MM.1S (cell line): ENCODE results near the gene CTSZ.

Experiments used
- DNase-seq: peaks from one replicate; pipeline ENCODE4 v3.0.0-alpha.2; 2015
- H2AFZ ChIP-seq: fragments of 300-600 bp; sonication (generic); 2 replicates; pipeline ENCODE4 v1.6.0; 2016; ENCODE audit warnings: antibody characterized with exemption, low read length
- H3F3A ChIP-seq: fragments of 300-600 bp; sonication (generic); 2 replicates; pipeline ENCODE4 v1.6.1; 2016; ENCODE audit warnings: mild to moderate bottlenecking, antibody characterized with exemption, low read length, moderate library complexity, mixed read lengths; ENCODE audit not compliant: insufficient read depth
- H3K27ac ChIP-seq: fragments of 300-600 bp; sonication (generic); 2 replicates; pipeline ENCODE4 v1.5.1; 2016; ENCODE audit warnings: mild to moderate bottlenecking, low read length
- H3K27me3 ChIP-seq: fragments of 300-600 bp; sonication (generic); replicated peaks from 2 replicates; pipeline ENCODE4 v1.6.0; 2016; ENCODE audit warnings: low read length; ENCODE audit not compliant: insufficient read depth
- H3K36me3 ChIP-seq: fragments of 300-600 bp; sonication (generic); replicated peaks from 2 replicates; pipeline ENCODE4 v1.6.1; 2016; ENCODE audit warnings: mild to moderate bottlenecking, low read length, mixed read lengths; ENCODE audit not compliant: insufficient read depth
- H3K4me1 ChIP-seq: fragments of 300-600 bp; sonication (generic); 2 replicates; pipeline ENCODE4 v1.6.1; 2016; ENCODE audit warnings: low read length, mixed read lengths
- H3K4me2 ChIP-seq: fragments of 300-600 bp; sonication (generic); 2 replicates; pipeline ENCODE4 v1.6.0; 2016; ENCODE audit warnings: low read depth, low read length
- H3K4me3 ChIP-seq: fragments of 300-600 bp; sonication (generic); 2 replicates; pipeline ENCODE4 v1.5.1; 2016; ENCODE audit warnings: low read length, mixed read lengths
- H3K79me2 ChIP-seq: fragments of 300-600 bp; sonication (generic); 2 replicates; pipeline ENCODE4 v1.6.1; 2016; ENCODE audit warnings: mixed run types, low read length, mixed read lengths
- H3K9ac ChIP-seq: fragments of 300-600 bp; sonication (generic); 2 replicates; pipeline ENCODE4 v1.6.1; 2016; ENCODE audit warnings: low read length, mixed read lengths
- H3K9me2 ChIP-seq: fragments of 300-600 bp; sonication (generic); replicated peaks from 2 replicates; pipeline ENCODE4 v1.6.1; 2016; ENCODE audit warnings: mild to moderate bottlenecking, low read length, mixed read lengths; ENCODE audit not compliant: insufficient read depth
- H3K9me3 ChIP-seq: fragments of 300-600 bp; sonication (generic); replicated peaks from 2 replicates; pipeline ENCODE4 v1.6.1; 2016; ENCODE audit warnings: mild to moderate bottlenecking, low read length, mixed read lengths; ENCODE audit not compliant: insufficient read depth
- H4K20me1 ChIP-seq: fragments of 300-600 bp; sonication (generic); 2 replicates; pipeline ENCODE4 v1.6.1; 2016; ENCODE audit warnings: mild to moderate bottlenecking, low read length, moderate library complexity, mixed read lengths; ENCODE audit not compliant: insufficient read depth
- EZH2 ChIP-seq: fragments of 300-600 bp; sonication (generic); optimal IDR thresholded peaks from 2 replicates; pipeline ENCODE3; 2017; ENCODE audit warnings: low read depth, mild to moderate bottlenecking, antibody characterized with exemption, low read length, mixed read lengths
- EZH2phosphoT487 ChIP-seq: fragments of 300-600 bp; sonication (generic); IDR thresholded peaks from 2 replicates; pipeline ENCODE4 v1.6.1; 2018; ENCODE audit warnings: antibody characterized with exemption, low read length
- TF ChIP-seq, protein P1 (sequence below): fragments of 300-600 bp; sonication (generic); IDR thresholded peaks from 2 replicates; pipeline ENCODE4 v1.5.1; 2016; ENCODE audit warnings: antibody characterized with exemption, low read length, mixed read lengths

The CTSZ gene

DNA sequence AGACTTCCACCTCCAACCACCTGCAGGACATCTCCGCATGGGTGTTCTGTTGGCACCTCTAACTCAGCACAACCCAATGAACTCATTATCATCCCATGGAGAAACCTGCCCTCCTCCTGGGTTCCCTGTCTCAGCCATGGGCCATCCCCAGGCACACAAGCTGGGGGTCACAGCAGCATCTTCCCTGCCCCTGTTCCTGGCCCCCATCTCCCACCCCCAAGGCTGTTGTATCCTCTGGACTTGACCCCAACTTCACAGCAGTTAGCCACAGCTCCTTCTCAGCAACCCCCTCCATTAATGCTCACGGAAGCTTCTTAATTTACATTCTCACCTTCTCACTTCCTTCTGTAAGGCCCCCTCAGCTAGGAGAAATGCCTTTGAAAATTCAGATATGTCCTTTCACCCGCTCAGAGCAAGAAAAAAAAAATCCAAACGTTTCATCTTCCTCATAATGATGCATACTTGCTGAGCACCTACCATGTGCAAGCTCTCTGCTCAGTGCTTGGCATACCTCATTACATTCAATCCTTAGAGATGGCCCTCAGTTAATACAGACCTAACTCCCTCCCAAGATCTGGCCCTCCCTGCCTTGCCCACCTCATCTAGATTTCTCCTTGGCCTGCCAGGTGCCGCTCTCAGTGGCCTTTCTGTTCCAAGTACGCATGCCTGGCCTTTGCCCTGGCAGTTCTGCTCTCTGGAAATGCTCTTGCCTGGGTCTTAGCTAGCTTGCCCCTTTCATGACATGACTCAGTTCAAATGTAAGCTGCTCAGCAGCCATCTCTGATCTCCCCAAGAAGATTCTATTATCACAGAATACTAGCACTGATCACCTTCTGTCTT is 28.5 kb downstream of the CTSZ start:
- Histone ChIP-seq H2AFZ (no peak overlapping the region), H3K4me2 (no peak overlapping the region), H4K20me1 (no peaks in the 10 kb centered on the region), H3K9me3 (no peaks in the 10 kb centered on the region), H3K79me2 (peaks cover 21% of the 10 kb centered on the region), H3K27me3 (no peaks in the 10 kb centered on the region), H3K4me1 (peaks cover 7% of the 10 kb centered on the region; the same call in 1 of the 2 replicates), H3K36me3 (no peaks in the 10 kb centered on the region), H3F3A (no peaks in the 10 kb centered on the region), H3K27ac (no peak overlapping the region), H3K9ac (no peak overlapping the region), H3K4me3 (no peak overlapping the region), H3K9me2 (no peaks in the 10 kb centered on the region)
- TF ChIP-seq EZH2, result no peak
- no peak for TF ChIP-seq EZH2phosphoT487
- TF ChIP-seq, protein P1, sequence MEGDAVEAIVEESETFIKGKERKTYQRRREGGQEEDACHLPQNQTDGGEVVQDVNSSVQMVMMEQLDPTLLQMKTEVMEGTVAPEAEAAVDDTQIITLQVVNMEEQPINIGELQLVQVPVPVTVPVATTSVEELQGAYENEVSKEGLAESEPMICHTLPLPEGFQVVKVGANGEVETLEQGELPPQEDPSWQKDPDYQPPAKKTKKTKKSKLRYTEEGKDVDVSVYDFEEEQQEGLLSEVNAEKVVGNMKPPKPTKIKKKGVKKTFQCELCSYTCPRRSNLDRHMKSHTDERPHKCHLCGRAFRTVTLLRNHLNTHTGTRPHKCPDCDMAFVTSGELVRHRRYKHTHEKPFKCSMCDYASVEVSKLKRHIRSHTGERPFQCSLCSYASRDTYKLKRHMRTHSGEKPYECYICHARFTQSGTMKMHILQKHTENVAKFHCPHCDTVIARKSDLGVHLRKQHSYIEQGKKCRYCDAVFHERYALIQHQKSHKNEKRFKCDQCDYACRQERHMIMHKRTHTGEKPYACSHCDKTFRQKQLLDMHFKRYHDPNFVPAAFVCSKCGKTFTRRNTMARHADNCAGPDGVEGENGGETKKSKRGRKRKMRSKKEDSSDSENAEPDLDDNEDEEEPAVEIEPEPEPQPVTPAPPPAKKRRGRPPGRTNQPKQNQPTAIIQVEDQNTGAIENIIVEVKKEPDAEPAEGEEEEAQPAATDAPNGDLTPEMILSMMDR, result no peak
- DNase-seq, result no peak

DNA sequence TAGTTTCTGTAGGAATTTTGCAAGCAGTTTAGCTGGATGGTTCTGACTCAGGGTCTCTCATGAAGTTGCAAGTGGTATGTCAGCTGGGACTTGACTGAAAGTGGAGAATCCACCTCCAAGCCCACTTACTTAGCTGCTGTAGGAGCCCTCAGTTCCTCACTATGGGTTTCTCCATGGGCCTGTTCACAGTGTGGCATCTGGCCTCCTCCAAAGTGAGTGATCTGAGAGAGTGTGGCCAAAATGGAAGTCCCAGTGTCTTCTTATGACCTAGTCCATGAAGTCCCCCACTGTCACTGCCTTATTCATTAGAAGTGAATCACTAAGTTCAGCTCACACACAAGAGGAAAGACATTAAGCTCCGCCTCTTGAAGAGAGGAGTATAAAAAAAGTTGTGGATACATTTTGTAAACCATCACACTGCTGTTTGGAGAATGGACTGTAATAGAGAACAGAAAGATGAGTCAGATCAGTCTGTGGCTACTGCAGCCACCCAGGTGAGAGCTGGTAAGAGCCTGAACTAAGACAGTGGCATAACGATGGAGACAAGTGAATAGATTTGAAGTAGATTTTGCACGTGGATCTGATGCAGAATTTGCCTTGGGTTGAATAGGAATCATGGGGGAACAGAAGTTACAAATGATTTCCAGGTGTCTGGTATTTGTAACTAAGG is 30.9 kb downstream of the CTSZ start:
- Histone ChIP-seq H3K79me2 (no peaks in the 10 kb centered on the region), H3K9me3 (no peaks in the 10 kb centered on the region), H3F3A (no peaks in the 10 kb centered on the region), H3K27me3 (no peaks in the 10 kb centered on the region), H3K36me3 (no peaks in the 10 kb centered on the region), H2AFZ (no peak overlapping the region), H3K4me2 (no peak overlapping the region), H3K4me1 (no peaks in the 10 kb centered on the region), H3K9ac (no peak overlapping the region), H3K4me3 (no peak overlapping the region), H3K9me2 (no peaks in the 10 kb centered on the region), H4K20me1 (no peaks in the 10 kb centered on the region), H3K27ac (no peak overlapping the region)
- TF ChIP-seq EZH2 (no peak), EZH2phosphoT487 (no peak)
- TF ChIP-seq, protein P1, result no peak
- DNase-seq, result no peak

DNA sequence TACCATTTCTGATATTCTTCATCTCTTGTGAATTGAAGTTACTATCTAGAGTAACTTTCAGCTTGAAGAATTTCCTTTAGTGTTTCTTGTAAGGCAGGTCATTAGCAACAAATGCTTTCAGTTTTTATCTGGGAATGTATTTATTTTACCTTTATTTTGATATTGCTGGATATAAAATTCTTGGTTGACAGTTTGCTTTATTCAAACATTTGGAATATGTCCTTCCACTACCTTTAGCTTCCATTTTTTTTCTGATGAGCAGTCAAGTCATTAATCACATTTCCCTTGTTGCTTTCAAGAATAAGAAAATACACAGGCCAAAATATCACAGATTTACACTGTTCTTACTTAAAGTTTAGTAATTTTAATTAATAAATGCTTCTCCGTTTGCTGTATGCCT is 31.7 kb downstream of the CTSZ start:
- Histone ChIP-seq H3K27me3 (no peaks in the 10 kb centered on the region), H2AFZ (no peak overlapping the region), H3K9me3 (no peaks in the 10 kb centered on the region), H3K9ac (no peak overlapping the region), H4K20me1 (no peaks in the 10 kb centered on the region), H3K36me3 (no peaks in the 10 kb centered on the region), H3K4me3 (no peak overlapping the region), H3K4me1 (no peaks in the 10 kb centered on the region), H3K27ac (no peak overlapping the region), H3K4me2 (no peak overlapping the region), H3K9me2 (no peaks in the 10 kb centered on the region), H3F3A (no peaks in the 10 kb centered on the region), H3K79me2 (no peaks in the 10 kb centered on the region)
- TF ChIP-seq, protein P1, result no peak
- TF ChIP-seq EZH2 (no peak), EZH2phosphoT487 (no peak)
- no peak for DNase-seq
